Chondrocyte (in vitro differentiated cells): ENCODE measurements around the gene RPL18A. TPM values are rescaled to one million over a fixed set of nuclear protein-coding genes. Genes with fewer than 3 reads are reported as not detected.
A peak's percentile ranks its signal among the peaks of the same experiment; 100 is the strongest.

Experiments
- DNase-seq: peaks from one replicate; pipeline ENCODE4 v3.0.0; 2021; ENCODE audit warnings: mixed read lengths, low spot score
- H3K27ac Mint-ChIP-seq: one replicate; pipeline ENCODE4 v1.8.0; 2021; ENCODE audit warnings: mild to moderate bottlenecking, moderate library complexity, mixed read lengths; ENCODE audit not compliant: unreplicated experiment
- H3K27me3 Mint-ChIP-seq: 2 replicates; pipeline ENCODE4 v1.8.0; 2021; ENCODE audit warnings: low read depth, mixed read lengths
- H3K36me3 Mint-ChIP-seq: 2 replicates; pipeline ENCODE4 v1.8.0; 2021; ENCODE audit warnings: low read depth, mixed read lengths
- H3K4me1 Mint-ChIP-seq: 2 replicates; pipeline ENCODE4 v1.8.0; 2021; ENCODE audit warnings: low read depth, mild to moderate bottlenecking, mixed read lengths
- H3K4me3 Mint-ChIP-seq: one replicate; pipeline ENCODE4 v1.8.0; 2021; ENCODE audit warnings: mild to moderate bottlenecking, moderate library complexity, mixed read lengths; ENCODE audit not compliant: unreplicated experiment
- H3K9me3 Mint-ChIP-seq: 2 replicates; pipeline ENCODE4 v1.8.0; 2021; ENCODE audit warnings: low read depth, mixed read lengths
- CTCF ChIP-seq: fragments of 200-600 bp; sonication (generic); IDR thresholded peaks from 2 replicates; pipeline ENCODE4 v1.5.0; 2021; ENCODE audit warnings: antibody characterized with exemption, mild to moderate bottlenecking, moderate library complexity
- total RNA-seq: library from RNA; stranded (reverse); gene quantifications from 3 replicates; pipeline ENCODE4 v1.2.1, GENCODE V29; 2021

RPL18A gene
- total RNA-seq, 1 donor from 2014 or later = 1,165 TPM

GRCh38 chr19:17854061-17854460 lies 5.6 kb upstream of the RPL18A start:
- TF ChIP-seq CTCF = no peak
- H3K4me1 Mint-ChIP-seq = peaks cover 8% of the 10 kb centered on the region
- no peak overlapping the region for H3K4me3 Mint-ChIP-seq
- no peak for DNase-seq
- H3K27me3 Mint-ChIP-seq = peaks cover 6% of the 10 kb centered on the region
- no peak overlapping the region for H3K27ac Mint-ChIP-seq
- H3K9me3 Mint-ChIP-seq = no peaks in the 10 kb centered on the region
- no peaks in the 10 kb centered on the region for H3K36me3 Mint-ChIP-seq

GRCh38 chr19:17855280-17856152 lies 4.2 kb upstream of the RPL18A start:
- Mint-ChIP-seq H3K27me3 (peaks cover 6% of the 10 kb centered on the region), H3K4me1 (peaks cover 10% of the 10 kb centered on the region), H3K9me3 (no peaks in the 10 kb centered on the region), H3K4me3 (no peak overlapping the region), H3K36me3 (no peaks in the 10 kb centered on the region), H3K27ac (no peak overlapping the region)
- peak; percentile 92 for TF ChIP-seq CTCF
- no peak for DNase-seq

GRCh38 chr19:17860331-17860992 lies 752 bp downstream of the RPL18A start:
- no peak for TF ChIP-seq CTCF
- H3K27ac Mint-ChIP-seq = peak overlapping the region; percentile 75
- H3K4me3 Mint-ChIP-seq = peak overlapping the region; percentile 79
- H3K9me3 Mint-ChIP-seq = no peaks in the 10 kb centered on the region
- peaks cover 18% of the 10 kb centered on the region for H3K36me3 Mint-ChIP-seq
- H3K4me1 Mint-ChIP-seq = peaks cover 25% of the 10 kb centered on the region
- H3K27me3 Mint-ChIP-seq = peaks cover 3% of the 10 kb centered on the region
- no peak for DNase-seq

- no peak for TF ChIP-seq CTCF
- Mint-ChIP-seq H3K9me3 (no peaks in the 10 kb centered on the region), H3K27ac (peak overlapping the region; percentile 75), H3K27me3 (no peaks in the 10 kb centered on the region), H3K36me3 (peaks cover 18% of the 10 kb centered on the region), H3K4me3 (peak overlapping the region; percentile 79), H3K4me1 (peaks cover 25% of the 10 kb centered on the region)
- no peak for DNase-seq
These were observed 1.3 kb downstream of the RPL18A start for GRCh38 chr19:17860993-17861360.

GRCh38 chr19:17861542-17862402 lies 2.1 kb downstream of the RPL18A start:
- DNase-seq = no peak
- Mint-ChIP-seq H3K27me3 (no peaks in the 10 kb centered on the region), H3K4me1 (peaks cover 25% of the 10 kb centered on the region), H3K4me3 (peak overlapping the region; percentile 79), H3K27ac (peak overlapping the region; percentile 75), H3K9me3 (no peaks in the 10 kb centered on the region), H3K36me3 (peaks cover 18% of the 10 kb centered on the region)
- TF ChIP-seq CTCF = no peak
